ENCODE data around the gene PRC1.

Gene PRC1

GRCh38 chr15:90988296-90988695 is 6.0 kb downstream of the PRC1 start:
- no peak for DNase-seq

GRCh38 chr15:90987561-90988141 is 6.7 kb downstream of the PRC1 start:
- no peak for DNase-seq

GRCh38 chr15:90986790-90987507 is 7.4 kb downstream of the PRC1 start:
- DNase-seq = no peak

GRCh38 chr15:90982135-90982534 is 12.2 kb downstream of the PRC1 start:
- DNase-seq = no peak

- DNase-seq = no peak
Observed at GRCh38 chr15:90981681-90982080, 12.7 kb downstream of the PRC1 start.

GRCh38 chr15:90979582-90979981 is 14.8 kb downstream of the PRC1 start:
- DNase-seq = no peak

GRCh38 chr15:90974216-90974615 is 20.1 kb downstream of the PRC1 start:
- no peak for DNase-seq

- DNase-seq = no peak
Observed at GRCh38 chr15:90972133-90972532, 22.2 kb downstream of the PRC1 start.

GRCh38 chr15:90970274-90970673 is 24.1 kb downstream of the PRC1 start:
- no peak for DNase-seq

- no peak for DNase-seq
Observed at GRCh38 chr15:90968434-90968833, 25.9 kb downstream of the PRC1 start.

- no peak for DNase-seq
Observed at GRCh38 chr15:90967206-90967605, 27.1 kb downstream of the PRC1 start.

- DNase-seq = no peak
Observed at GRCh38 chr15:90966262-90966661, 28.1 kb downstream of the PRC1 start.

GRCh38 chr15:90962021-90962420 is 32.3 kb downstream of the PRC1 start:
- no peak for DNase-seq

GRCh38 chr15:90960298-90961091 is 33.8 kb downstream of the PRC1 start:
- no peak for DNase-seq

GRCh38 chr15:90959894-90960293 is 34.4 kb downstream of the PRC1 start:
- no peak for DNase-seq

- DNase-seq = no peak
Observed at GRCh38 chr15:90959028-90959595, 35.2 kb downstream of the PRC1 start.

GRCh38 chr15:90957791-90958190 is 36.5 kb downstream of the PRC1 start:
- DNase-seq = no peak

- DNase-seq = no peak
Observed at GRCh38 chr15:90957031-90957790, 37.1 kb downstream of the PRC1 start.

GRCh38 chr15:90956274-90957030 is 37.9 kb downstream of the PRC1 start:
- DNase-seq = peak; percentile 48

GRCh38 chr15:90955624-90956273 is 38.6 kb downstream of the PRC1 start:
- DNase-seq = no peak
